Colonic mucosa (tissue), 4 donors: Measurements from ENCODE around the gene CD59. TPM values are rescaled to one million over a fixed set of nuclear protein-coding genes. Genes with fewer than 3 reads are reported as not detected.

Source experiments
- DNase-seq: peaks from one replicate; pipeline ENCODE4 v3.0.0-alpha.2; 2020
- H3K27ac ChIP-seq: fragments of 200-600 bp; one replicate; pipeline ENCODE4 v1.8.0; 2021
- H3K27me3 ChIP-seq: fragments of 200-600 bp; one replicate; pipeline ENCODE4 v1.8.0; 2021
- H3K36me3 ChIP-seq: fragments of 200-600 bp; one replicate; pipeline ENCODE4 v1.8.0; 2021
- H3K4me1 ChIP-seq: fragments of 200-600 bp; one replicate; pipeline ENCODE4 v1.8.0; 2021; ENCODE audit warnings: mild to moderate bottlenecking
- H3K4me3 ChIP-seq: fragments of 200-600 bp; one replicate; pipeline ENCODE4 v1.8.0; 2021
- H3K9ac ChIP-seq, 2 donors: one replicate each; pipeline ENCODE4 v1.7.0; 2013; ENCODE audit warnings: control low read depth in 2 of 2, low read depth in 2 of 2, low read length in 2 of 2
- H3K9me3 ChIP-seq: fragments of 200-600 bp; one replicate; pipeline ENCODE4 v1.8.0; 2021
- intact Hi-C: fragments of 100-400 bp; cut with DNase I; formaldehyde crosslinking; loops from one replicate; pipeline ENCODE4 v1.14.1; 2022
- total RNA-seq, 2 donors: library from RNA; stranded (reverse); fragmentation: NEBNext Ultra II Directional in 1 of 2; extraction: Animal tissue kit (Norgen Biotek cat#: 25700) in 1 of 2; gene quantifications; one replicate each; pipeline ENCODE4 v1.2.1, GENCODE V29; 2021
- TF ChIP-seq, protein P1 (sequence below): fragments of 200-600 bp; IDR thresholded peaks from one replicate; pipeline ENCODE4 v1.8.0; 2022; ENCODE audit warnings: antibody characterized with exemption, mild to moderate bottlenecking
- donor health status: healthy.
- donor health status: DM: no; HTN: no; CAD: no.
- donor health status: DM: no; HTN: no; CAD: no.

The CD59 gene
- total RNA-seq, 2 donors from 2014 or later: 268 to 399 TPM

DNA sequence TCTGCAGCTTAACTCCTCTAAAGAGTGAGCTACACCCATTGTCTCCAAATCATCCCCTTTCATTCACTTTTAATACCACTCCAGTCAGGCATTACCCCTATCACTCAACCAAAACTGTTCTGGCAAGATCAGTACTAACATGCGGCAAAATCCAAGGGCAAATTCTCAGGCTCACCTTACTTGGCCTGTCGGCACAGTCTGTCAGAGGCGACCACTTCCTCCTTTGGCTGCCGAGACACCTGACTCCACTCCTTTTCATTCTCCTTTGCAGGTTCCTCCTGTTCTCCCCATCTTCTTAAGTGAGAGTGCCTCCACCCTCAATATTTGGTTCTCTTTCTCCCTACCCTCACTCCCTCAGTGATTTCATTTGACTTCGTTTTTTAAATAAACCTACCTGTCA is 39.8 kb downstream of the CD59 start:
- no peaks in the 10 kb centered on the region for H3K27me3 ChIP-seq
- TF ChIP-seq, protein P1, sequence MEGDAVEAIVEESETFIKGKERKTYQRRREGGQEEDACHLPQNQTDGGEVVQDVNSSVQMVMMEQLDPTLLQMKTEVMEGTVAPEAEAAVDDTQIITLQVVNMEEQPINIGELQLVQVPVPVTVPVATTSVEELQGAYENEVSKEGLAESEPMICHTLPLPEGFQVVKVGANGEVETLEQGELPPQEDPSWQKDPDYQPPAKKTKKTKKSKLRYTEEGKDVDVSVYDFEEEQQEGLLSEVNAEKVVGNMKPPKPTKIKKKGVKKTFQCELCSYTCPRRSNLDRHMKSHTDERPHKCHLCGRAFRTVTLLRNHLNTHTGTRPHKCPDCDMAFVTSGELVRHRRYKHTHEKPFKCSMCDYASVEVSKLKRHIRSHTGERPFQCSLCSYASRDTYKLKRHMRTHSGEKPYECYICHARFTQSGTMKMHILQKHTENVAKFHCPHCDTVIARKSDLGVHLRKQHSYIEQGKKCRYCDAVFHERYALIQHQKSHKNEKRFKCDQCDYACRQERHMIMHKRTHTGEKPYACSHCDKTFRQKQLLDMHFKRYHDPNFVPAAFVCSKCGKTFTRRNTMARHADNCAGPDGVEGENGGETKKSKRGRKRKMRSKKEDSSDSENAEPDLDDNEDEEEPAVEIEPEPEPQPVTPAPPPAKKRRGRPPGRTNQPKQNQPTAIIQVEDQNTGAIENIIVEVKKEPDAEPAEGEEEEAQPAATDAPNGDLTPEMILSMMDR: no peak
- H3K27ac ChIP-seq: no peak overlapping the region
- no peak overlapping the region for H3K4me3 ChIP-seq
- H3K9ac ChIP-seq: no peak overlapping the region
- intact Hi-C loops: loop anchor here (10.0 kb wide), 1 partner anchor 532 kb away; the partner anchor contains the start of gene CSTF3
- peaks cover 10% of the 10 kb centered on the region for H3K4me1 ChIP-seq
- DNase-seq: no peak
- H3K36me3 ChIP-seq: no peaks in the 10 kb centered on the region
- H3K9me3 ChIP-seq: no peaks in the 10 kb centered on the region

DNA sequence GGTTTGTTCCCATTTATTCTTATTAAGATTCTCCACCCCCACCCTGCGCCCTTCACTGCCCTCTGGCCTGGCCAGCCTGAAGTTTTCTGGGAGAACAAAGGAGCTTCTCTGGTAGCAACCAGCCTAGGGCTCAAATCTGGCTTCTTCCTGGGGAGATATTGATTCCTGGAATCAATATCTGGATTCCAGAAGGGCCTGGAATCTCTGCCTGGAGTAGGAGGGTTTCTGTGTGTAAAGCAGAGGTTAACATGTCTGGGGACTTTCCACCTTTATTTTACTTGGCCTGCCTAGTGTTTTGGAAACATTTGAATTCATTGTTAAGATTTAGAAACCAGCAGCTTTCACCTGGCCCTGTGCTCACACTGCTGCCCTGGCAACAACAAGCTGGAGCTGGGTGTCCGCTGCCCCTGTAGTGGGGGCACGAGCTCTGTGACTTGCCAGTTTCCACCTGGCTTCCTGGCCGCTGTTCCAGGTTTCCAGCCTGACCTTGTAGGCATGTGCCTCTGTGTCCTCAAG is 41.1 kb downstream of the CD59 start:
- H3K4me3 ChIP-seq: no peak overlapping the region
- H3K9ac ChIP-seq: no peak overlapping the region
- TF ChIP-seq, protein P1: no peak

DNA sequence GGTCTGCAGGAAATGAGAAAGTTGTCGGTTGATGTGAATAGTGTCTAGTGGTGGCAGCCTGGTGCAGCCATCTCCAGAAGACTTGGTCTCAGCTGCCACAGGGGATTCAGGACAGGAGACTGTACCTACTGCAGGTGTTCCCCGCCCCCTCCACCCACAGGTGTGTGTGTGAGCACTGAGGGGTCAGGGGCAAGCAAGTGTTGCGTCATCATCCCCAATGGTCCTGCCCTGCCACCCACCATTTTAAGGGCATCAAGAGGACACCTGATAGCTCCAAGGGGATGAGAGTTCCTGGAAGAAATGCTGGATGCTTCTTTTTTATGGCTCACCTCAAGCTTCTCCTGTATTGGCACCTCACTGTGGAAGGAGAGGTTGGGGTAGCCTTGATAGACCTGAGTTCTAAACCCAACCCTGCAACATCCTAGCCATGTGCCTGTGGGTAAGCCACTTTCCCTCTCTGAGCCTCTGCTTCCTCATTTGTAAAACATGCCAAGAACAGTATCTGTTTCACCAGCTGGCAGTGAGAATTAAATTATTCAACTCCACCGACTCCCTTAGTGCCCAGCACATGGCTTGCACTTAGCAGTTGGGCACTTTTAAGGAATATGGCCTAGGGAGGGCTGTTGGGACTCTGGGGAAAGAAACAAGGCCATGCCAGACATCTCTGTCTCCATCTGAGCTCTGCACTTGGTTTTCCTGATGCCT is 41.7 kb downstream of the CD59 start:
- Histone ChIP-seq H3K4me1 (peaks cover 15% of the 10 kb centered on the region), H3K4me3 (no peak overlapping the region), H3K27ac (no peak overlapping the region), H3K27me3 (no peaks in the 10 kb centered on the region), H3K9me3 (no peaks in the 10 kb centered on the region), H3K9ac (no peak overlapping the region), H3K36me3 (no peaks in the 10 kb centered on the region)
- TF ChIP-seq, protein P1: no peak
- intact Hi-C loops: loop anchor here (10.0 kb wide), 1 partner anchor 530 kb away; the partner anchor contains the start of gene CSTF3
- no peak for DNase-seq

More for the DNA sequence above, 41.1 kb downstream of the CD59 start:
- Histone ChIP-seq H3K27me3 (no peaks in the 10 kb centered on the region), H3K9me3 (no peaks in the 10 kb centered on the region), H3K36me3 (no peaks in the 10 kb centered on the region), H3K4me1 (peaks cover 15% of the 10 kb centered on the region), H3K27ac (no peak overlapping the region)
- no peak for DNase-seq
- intact Hi-C loops: loop anchor here (10.0 kb wide), 1 partner anchor 530 kb away; the partner anchor contains the start of gene CSTF3

DNA sequence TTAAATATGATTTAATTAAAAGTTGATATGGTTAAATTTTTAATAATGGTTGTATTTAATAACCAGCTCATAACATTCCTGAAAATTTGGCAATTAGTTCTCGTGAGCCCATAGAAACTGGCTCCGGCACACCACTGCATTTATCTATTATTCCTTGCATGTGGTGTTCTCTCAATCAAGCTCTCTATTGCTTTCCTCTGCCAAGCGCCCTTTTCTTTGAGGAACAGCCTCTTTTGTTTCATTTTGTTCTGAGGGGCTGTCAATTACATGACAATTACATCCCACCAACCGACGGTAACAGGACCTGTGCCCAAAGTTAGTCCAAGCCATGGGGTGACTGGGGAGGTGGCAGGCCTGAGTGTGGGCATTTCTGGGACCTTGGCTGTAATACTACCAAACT is 43.7 kb downstream of the CD59 start:
- Histone ChIP-seq H3K36me3 (no peaks in the 10 kb centered on the region), H3K4me3 (no peak overlapping the region), H3K27ac (peak overlapping the region; percentile 84), H3K9ac (peak overlapping the region in 1 of 2 donors; percentile 36), H3K9me3 (no peaks in the 10 kb centered on the region), H3K4me1 (peaks cover 15% of the 10 kb centered on the region), H3K27me3 (no peaks in the 10 kb centered on the region)
- no peak for DNase-seq
- TF ChIP-seq, protein P1: no peak
- intact Hi-C loops: loop anchor here (10.0 kb wide), 1 partner anchor 528 kb away; the partner anchor contains the start of gene CSTF3

DNA sequence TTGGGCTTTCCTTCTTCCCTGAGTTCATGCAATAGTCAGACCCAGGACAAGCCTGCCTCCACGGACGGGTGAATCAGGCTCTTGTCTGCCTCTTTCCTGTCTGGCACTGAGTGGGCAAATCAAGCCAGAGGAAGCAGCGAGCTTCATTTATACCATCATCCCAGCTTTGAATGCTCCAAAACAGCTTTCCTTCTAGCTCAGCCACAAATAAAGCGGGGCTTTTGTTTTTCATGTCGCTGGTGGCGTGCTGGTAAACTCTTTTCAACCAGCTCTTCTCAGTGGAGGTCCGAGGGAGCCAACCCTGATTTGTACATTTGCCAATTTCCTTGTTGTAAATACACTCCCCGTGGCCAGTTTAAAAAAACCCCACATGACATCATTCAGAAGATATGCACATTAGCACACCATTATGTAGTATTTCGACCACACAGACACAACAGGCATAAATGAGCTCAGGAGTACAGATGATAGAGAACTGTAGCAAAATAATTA is 44.2 kb downstream of the CD59 start:
- no peak overlapping the region for H3K4me3 ChIP-seq
- H3K9ac ChIP-seq: peak overlapping the region; percentile 13 to 46
- H3K4me1 ChIP-seq: peaks cover 15% of the 10 kb centered on the region
- peak; percentile 76 for DNase-seq
- no peaks in the 10 kb centered on the region for H3K9me3 ChIP-seq
- TF ChIP-seq, protein P1: no peak
- no peaks in the 10 kb centered on the region for H3K27me3 ChIP-seq
- H3K27ac ChIP-seq: peak overlapping the region; percentile 84
- intact Hi-C loops: loop anchor here (10.0 kb wide), 1 partner anchor 527 kb away; the partner anchor contains the start of gene CSTF3
- H3K36me3 ChIP-seq: no peaks in the 10 kb centered on the region
